Brain microvascular endothelial cell (primary cell): ENCODE measurements around the gene TBC1D23.

Source experiments
- DNase-seq: peaks from one replicate; pipeline ENCODE4 v3.0.0-alpha.2; 2020
- H3K27ac ChIP-seq: fragments of 250-450 bp; sonication (Bioruptor Pico); 2 replicates; pipeline ENCODE4 v1.5.1; 2020; ENCODE audit warnings: mild to moderate bottlenecking, moderate library complexity
- H3K27me3 ChIP-seq: fragments of 250-450 bp; sonication (Bioruptor Pico); replicated peaks from 2 replicates; pipeline ENCODE4 v1.5.1; 2020; ENCODE audit warnings: mild to moderate bottlenecking
- H3K36me3 ChIP-seq: fragments of 250-450 bp; sonication (Bioruptor Pico); replicated peaks from 2 replicates; pipeline ENCODE4 v1.5.1; 2020; ENCODE audit warnings: mild to moderate bottlenecking
- H3K4me3 ChIP-seq: 2 replicates; pipeline ENCODE4 v1.5.1; 2011; ENCODE audit warnings: low read depth, mild to moderate bottlenecking, control low read depth, low read length, moderate library complexity
- in situ Hi-C: cut with HindIII; loops from 2 replicates; pipeline ENCODE4 v1.10.0; 2017; ENCODE audit warnings: low sequenced_read_pairs, low pct_ligation_motif_present
- TF ChIP-seq, protein P1 (sequence below): IDR thresholded peaks from 2 replicates; pipeline ENCODE4 v1.5.1; 2011; ENCODE audit warnings: low read depth, mild to moderate bottlenecking, moderate library complexity, low read length, control low read depth, inconsistent platforms; ENCODE audit errors: missing control alignments

TBC1D23 gene

DNA sequence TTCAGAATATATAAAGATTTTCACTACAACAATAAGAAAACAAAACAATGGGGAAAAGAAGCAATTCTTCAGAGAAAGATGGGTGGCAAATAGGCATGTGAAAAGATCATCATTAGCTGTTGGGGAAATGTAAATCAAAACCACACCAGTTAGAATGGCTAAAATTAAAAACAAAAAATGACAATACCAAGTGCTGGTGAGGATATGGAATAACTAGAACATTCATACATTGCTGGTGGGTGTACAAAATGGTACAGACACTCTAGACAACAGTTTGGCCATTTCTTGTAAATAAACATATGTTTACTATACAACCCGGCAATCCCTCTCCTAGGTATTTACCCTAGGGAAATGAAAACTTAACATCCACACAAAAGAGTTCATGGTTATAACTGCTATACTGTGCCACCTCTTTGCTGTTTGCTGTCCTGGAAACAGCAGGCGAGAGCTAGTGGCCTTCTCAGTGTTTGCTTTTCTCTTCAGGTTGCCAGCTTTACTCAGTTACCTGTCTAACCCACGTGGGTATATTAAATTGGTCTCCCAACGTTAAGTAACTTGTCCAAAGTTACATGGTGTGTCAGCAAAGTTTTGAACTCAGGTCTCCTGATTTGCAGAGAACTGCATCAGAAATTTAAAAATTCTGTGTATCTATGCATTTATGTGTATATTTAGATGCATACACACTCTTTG is 69.2 kb downstream of the TBC1D23 start:
- Histone ChIP-seq H3K27me3 (no peaks in the 10 kb centered on the region), H3K36me3 (peaks cover 9% of the 10 kb centered on the region), H3K4me3 (no peak overlapping the region), H3K27ac (no peak overlapping the region)
- no peak for DNase-seq
- TF ChIP-seq, protein P1, sequence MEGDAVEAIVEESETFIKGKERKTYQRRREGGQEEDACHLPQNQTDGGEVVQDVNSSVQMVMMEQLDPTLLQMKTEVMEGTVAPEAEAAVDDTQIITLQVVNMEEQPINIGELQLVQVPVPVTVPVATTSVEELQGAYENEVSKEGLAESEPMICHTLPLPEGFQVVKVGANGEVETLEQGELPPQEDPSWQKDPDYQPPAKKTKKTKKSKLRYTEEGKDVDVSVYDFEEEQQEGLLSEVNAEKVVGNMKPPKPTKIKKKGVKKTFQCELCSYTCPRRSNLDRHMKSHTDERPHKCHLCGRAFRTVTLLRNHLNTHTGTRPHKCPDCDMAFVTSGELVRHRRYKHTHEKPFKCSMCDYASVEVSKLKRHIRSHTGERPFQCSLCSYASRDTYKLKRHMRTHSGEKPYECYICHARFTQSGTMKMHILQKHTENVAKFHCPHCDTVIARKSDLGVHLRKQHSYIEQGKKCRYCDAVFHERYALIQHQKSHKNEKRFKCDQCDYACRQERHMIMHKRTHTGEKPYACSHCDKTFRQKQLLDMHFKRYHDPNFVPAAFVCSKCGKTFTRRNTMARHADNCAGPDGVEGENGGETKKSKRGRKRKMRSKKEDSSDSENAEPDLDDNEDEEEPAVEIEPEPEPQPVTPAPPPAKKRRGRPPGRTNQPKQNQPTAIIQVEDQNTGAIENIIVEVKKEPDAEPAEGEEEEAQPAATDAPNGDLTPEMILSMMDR: no peak
- in situ Hi-C loops: no loop called here

DNA sequence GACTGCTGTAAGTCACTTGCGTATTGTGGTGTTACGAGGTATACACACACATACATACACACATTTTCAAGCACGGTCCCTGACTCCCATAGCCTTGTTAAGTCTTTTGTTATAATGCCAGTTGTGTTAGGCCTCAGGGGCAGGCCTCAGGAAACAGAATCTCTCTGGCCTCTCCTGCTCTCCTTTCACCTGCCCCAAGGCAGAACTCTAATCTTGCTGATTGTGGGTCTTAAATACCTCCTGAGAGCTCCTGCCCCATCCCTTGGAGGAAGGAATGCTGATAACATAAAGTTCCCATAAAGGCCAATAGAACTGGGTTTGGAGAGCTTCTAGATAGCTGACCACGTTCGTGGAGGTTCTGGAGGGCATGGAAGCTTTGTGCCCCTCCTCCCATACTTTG is 69.9 kb downstream of the TBC1D23 start:
- no peak overlapping the region for H3K27ac ChIP-seq
- H3K36me3 ChIP-seq: peaks cover 7% of the 10 kb centered on the region
- TF ChIP-seq, protein P1: no peak
- H3K4me3 ChIP-seq: no peak overlapping the region
- no peak for DNase-seq
- in situ Hi-C loops: no loop called here
- H3K27me3 ChIP-seq: no peaks in the 10 kb centered on the region

DNA sequence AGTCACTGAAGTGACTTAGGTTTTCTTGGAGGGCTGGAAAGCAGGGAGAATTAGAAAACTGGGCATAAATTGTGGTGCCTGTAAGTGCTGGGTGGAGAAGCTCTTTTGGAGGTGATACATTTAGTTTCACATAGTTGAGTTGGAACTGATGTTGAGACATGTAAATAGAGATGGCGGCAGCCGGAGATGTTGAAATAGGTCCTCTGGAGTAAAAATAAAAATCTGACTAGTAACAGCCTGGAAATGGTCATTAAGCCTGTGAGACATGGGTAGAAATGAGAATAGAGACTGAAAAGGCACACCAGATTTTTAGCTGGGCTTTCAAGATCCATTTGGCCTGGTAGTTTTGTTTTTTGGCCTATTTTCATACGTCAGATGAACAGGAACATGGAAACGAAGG is 70.9 kb downstream of the TBC1D23 start:
- no peak for DNase-seq
- in situ Hi-C loops: no loop called here
- H3K27me3 ChIP-seq: no peaks in the 10 kb centered on the region
- TF ChIP-seq, protein P1: no peak
- no peak overlapping the region for H3K4me3 ChIP-seq
- H3K27ac ChIP-seq: no peak overlapping the region
- peaks cover 4% of the 10 kb centered on the region for H3K36me3 ChIP-seq

DNA sequence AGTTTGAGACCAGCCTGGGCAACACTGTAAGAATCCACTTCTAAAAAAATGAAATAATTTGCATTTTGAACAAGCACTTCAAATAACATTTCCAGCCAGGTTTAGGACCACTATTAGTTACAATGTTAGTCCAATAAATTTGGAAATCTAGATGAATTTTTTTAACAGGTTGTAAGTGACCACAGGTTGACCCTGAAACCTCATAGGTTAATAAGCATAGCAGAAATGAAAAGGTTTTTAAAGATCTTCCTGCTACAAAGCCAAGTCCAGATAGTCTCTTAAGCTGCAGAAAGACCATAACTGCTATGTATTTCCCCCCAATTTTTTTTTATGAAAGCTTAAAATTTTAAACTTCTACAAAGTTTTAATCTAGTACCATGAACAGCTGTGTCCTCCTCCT is 72.3 kb downstream of the TBC1D23 start:
- in situ Hi-C loops: no loop called here
- TF ChIP-seq, protein P1: no peak
- Histone ChIP-seq H3K27me3 (no peaks in the 10 kb centered on the region), H3K36me3 (no peaks in the 10 kb centered on the region), H3K27ac (no peak overlapping the region), H3K4me3 (no peak overlapping the region)
- no peak for DNase-seq

DNA sequence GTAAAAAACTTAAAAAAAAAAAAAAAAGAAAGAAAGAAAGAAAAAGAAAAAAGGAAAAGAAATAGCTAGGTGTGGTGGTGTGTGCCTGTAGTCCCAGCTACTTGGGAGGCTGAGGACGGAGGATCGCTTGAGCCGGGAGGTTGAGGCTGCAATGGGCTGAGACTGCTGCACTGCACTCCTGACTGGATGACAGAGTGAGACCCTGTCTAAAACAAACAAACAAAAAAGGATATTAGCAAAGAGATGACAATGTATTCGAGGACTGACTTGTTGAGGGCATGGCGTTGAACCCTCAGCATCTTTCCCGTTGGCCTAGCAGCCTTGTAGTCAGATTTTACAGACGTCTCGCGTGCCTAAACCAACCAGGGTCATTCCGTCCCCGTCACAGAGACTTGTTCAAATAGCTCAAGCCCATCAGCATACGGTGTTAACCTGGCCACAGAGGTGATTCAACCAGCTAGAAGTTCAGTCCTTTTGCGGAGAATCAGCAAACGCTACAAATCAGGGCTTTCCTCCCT is 73.2 kb downstream of the TBC1D23 start:
- TF ChIP-seq, protein P1: no peak
- H3K4me3 ChIP-seq: peak overlapping the region; percentile 70
- H3K27me3 ChIP-seq: no peaks in the 10 kb centered on the region
- no peak for DNase-seq
- peaks cover under 1% of the 10 kb centered on the region for H3K36me3 ChIP-seq
- in situ Hi-C loops: no loop called here
- no peak overlapping the region for H3K27ac ChIP-seq
